ENCODE results near the gene CAMTA1.

- TF ChIP-seq CTBP1 (IDR thresholded peaks at IDR 0.05; ENCODE audit: borderline replicate concordance) = no peak
- TF ChIP-seq BHLHE40 (IDR thresholded peaks at IDR 0.05; ENCODE audit: borderline replicate concordance) = no peak
- TF ChIP-seq FOXK2 (IDR thresholded peaks at IDR 0.05) = no peak
- no peak for TF ChIP-seq FOXM1 (IDR thresholded peaks at IDR 0.05; ENCODE audit: borderline replicate concordance)
- TF ChIP-seq NFRKB (IDR thresholded peaks at IDR 0.05) = no peak
- no peak for TF ChIP-seq ZNF384 (IDR thresholded peaks at IDR 0.05)
- no peak for TF ChIP-seq TARDBP (IDR thresholded peaks at IDR 0.05)
- TF ChIP-seq SP1 (IDR thresholded peaks at IDR 0.05) = no peak
- TF ChIP-seq ELF4 (IDR thresholded peaks at IDR 0.05) = no peak
These were observed 746.5 kb downstream of the CAMTA1 start for GRCh38 chr1:7531562-7532340.
